Fibroblast of skin of abdomen (primary cell): Measurements from ENCODE around the gene BRF1.
"Not testable (repeated sequence)": the region's sequence is repeated elsewhere in the genome, so short reads cannot be mapped to it uniquely, and the experiment has no call there.

Experiments
- DNase-seq: peaks from one replicate; pipeline ENCODE4 v3.0.0-alpha.2; 2013

The BRF1 gene

DNA sequence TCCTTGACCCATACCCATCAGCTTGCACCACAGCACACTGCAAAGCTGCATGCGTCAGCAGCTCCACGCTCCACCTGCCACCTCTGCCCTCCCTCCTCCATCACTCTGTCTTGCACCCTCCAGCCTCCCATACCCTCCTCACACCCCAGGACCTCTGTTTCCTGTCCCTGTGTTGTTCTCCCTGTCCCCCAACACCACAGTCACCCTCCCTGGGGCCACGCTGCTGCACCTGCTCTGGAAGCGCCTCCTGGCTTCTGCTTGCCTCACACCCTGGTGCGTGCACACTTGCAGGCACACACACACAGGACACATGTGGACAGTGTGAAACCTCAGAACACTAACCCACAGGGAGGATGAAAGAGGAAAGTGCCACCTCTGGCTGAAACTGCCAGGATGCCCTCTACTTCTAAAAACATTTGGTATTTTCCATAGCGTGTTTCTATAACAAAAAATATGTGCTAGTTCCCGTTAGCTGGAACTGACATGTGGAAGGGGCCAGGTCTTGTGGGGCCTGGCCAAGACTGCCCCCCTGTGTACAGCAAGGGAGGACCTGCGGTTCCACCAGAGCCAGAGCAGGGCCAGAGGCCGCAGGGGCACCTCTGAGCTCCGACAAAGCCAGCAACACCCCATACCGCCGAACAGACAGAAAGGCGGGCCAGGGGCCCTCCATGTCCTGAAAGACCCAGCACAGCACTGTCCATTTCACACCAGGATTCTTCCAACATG, 10.0 kb downstream of the BRF1 start:
- DNase-seq = no peak

DNA sequence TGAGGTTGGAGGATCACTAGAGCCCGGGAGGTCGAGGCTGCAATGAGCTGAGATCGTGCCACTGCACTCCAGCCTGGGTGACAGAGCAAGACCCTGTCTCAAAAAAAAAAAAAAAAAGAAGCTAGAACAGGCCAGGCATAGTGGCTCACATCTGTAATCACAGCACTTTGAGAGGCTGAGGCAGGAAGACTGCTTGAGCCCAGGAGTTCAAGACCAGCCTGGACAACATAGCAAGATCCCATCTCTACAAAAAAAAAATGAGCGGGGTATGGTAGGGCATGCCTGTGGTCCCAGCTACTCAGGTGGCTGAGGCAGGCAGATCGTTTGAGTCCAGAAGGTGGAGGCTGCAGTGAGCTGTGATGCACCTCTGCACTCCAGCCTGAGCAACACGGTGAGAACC, 11.9 kb downstream of the BRF1 start:
- DNase-seq = not testable (repeated sequence)

- DNase-seq = no peak
These were observed 13.3 kb downstream of the BRF1 start for GRCh38 chr14:105287249-105288102.

DNA sequence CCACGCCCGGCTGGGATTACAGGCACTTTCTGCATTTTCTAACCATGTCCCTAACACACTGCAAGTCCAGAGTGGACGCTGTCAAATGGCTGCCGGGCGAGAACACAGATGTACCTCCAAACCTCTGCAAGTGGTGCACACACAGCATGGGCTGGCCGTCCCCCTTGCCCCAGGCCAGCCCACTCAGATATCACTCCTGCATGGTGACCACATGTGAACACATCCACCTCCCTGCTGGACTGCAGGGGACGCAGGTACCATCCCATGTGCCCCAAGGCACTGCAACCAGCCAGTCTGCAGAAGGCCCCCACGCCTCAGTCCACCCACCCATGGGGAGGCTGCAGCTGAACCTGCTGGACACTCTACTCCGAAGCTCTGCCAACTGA, 14.0 kb downstream of the BRF1 start:
- no peak for DNase-seq

DNA sequence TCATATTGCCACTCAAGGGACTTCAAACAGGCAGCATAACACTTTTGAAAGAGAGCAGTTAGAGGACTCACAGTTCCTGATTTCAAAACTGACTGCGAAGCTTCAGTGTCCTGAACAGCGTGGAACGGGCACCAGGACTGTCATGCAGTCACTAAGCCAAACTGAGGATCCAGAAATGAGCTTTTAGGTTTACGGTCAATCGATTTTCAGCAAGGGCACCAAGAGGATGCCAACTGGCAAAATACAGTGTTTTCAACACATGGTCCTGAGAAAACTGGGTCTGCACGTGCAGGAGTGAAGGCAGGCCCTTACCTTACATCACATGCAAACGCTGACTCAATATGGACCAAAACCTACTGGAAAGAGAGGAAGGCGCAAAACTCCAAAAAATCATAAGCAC, 15.6 kb downstream of the BRF1 start:
- DNase-seq = no peak

DNA sequence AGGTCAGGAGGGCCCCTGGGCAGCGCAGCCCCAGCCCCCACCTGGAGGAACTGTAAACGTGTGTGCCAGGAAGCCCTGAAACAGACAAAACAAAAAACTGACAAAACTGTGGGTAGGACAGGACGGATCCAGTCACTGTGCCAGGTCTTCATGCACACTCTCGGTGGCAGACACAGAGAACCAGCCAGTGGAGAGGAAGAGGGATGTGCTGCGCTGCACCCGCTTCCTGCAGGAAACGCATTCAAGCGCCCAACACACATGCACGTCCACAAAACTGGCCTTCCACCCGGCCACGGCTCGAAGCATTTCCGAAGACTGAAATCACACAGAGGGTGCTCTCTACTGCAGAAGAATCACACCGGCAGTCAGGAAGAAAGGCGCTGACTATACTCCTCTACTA, 16.9 kb downstream of the BRF1 start:
- no peak for DNase-seq

- no peak for DNase-seq
These were observed 17.8 kb downstream of the BRF1 start for GRCh38 chr14:105283028-105283427.

- DNase-seq = no peak
These were observed 18.6 kb downstream of the BRF1 start for GRCh38 chr14:105282098-105282725.

- peak; percentile 64 for DNase-seq
These were observed 19.3 kb downstream of the BRF1 start for GRCh38 chr14:105281371-105282097.

DNA sequence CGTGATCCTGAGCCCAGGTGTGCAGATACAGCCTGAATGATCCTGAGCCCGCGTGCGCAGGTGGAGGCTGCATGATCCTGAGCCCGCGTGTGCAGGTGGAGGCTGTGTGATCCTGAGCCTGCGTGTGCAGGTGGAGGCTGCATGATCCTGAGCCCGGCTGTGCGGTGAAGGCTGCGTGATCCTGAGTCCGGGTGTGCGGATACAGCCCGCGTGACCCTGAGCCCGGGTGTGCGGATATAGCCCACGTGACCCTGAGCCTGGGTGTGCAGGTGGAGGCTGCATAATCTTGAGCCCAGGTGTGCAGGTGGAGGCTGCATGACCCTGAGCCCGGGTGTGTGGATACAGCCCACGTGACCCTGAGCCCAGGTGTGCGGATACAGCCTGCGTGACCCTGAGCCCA, 20.3 kb downstream of the BRF1 start:
- DNase-seq = no peak

DNA sequence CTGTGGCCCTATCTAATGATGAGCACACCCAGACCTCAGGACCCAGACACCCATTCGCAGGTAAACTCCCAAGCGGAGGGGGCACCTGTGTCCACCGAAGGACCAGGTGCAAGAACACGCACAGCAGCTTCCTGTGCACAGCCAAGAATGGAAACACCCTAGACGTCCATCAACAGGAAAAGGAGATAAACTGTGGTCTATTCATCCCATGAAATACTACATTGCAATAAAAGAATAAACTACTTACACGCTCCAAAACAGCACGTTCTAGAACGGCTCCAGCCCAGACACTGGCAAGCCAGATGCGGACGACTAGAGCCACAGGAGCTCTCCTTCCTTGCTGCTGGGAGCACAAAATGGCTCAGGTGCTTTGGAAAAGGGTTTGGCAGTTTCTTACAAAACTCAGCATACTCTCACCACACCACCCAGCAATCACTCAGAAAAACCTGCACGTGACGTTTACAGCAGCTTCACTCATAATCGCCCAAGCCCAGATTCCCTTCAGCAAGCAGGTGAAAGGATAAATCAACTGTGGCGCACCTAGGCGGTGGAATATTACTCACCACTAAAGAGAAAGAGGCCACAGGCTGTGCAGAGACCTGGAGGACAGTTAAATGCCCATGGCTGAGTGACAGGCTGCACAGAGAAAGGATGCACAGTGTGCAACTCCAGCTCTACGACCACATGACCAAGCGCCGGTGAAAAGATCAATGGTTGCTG, 21.0 kb downstream of the BRF1 start:
- DNase-seq = no peak

- DNase-seq = peak; percentile 9
These were observed 23.4 kb downstream of the BRF1 start for GRCh38 chr14:105277448-105277847.

- DNase-seq = peak; percentile 68
These were observed 25.4 kb downstream of the BRF1 start for GRCh38 chr14:105275267-105275946.

DNA sequence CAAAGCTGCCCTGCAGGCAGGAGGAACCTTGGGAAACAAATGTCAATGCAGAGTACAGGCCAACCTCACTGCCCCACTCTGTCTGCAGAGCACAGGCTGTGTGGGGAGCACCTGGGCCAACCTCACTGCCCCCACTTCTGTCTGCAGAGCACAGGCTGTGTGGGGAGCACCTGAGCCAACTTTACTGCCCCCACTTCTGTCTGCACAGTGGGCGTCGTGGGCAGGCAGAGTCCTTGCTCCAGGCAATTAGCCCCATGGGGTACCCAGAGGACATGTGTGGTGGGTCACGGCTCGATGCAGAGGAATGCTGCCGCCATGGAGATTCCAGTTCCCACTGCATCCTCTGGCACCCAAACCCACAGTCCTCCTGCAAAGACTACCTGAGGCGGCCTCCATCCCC, 26.2 kb downstream of the BRF1 start:
- DNase-seq = no peak

DNA sequence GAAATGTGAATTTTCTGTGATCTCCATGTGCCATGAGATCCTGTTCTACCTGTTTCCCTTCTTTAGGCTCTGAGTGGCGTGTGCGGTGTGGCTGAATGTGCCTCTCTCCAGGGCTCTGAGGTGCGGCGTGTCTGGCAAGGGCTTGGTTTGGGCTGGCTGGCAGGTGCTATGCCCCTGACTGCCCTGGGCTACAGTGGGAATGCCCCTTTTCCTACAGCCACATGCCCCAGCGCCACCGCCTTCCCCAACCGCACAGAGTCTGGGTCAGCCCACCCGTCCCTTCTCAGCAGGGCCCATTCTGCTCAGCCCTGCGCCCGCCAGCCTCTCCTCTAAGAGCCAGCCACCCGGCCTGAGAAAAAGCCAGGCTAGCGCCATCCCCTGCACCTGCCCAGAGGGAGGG, 27.7 kb downstream of the BRF1 start:
- DNase-seq = no peak

- DNase-seq = no peak
These were observed 28.2 kb downstream of the BRF1 start for GRCh38 chr14:105272623-105273022.

- DNase-seq = no peak
These were observed 29.4 kb downstream of the BRF1 start for GRCh38 chr14:105271224-105271890.

GRCh38 chr14:105269405-105269804, 31.4 kb downstream of the BRF1 start:
- no peak for DNase-seq

GRCh38 chr14:105268736-105269354, 32.0 kb downstream of the BRF1 start:
- no peak for DNase-seq

- DNase-seq = no peak
These were observed 32.8 kb downstream of the BRF1 start for GRCh38 chr14:105267820-105268548.
